ENCODE measurements around the gene TSSK1B.
"Not testable (repeated sequence)": the region's sequence is repeated elsewhere in the genome, so short reads cannot be mapped to it uniquely, and the experiment has no call there.

The TSSK1B gene

DNA sequence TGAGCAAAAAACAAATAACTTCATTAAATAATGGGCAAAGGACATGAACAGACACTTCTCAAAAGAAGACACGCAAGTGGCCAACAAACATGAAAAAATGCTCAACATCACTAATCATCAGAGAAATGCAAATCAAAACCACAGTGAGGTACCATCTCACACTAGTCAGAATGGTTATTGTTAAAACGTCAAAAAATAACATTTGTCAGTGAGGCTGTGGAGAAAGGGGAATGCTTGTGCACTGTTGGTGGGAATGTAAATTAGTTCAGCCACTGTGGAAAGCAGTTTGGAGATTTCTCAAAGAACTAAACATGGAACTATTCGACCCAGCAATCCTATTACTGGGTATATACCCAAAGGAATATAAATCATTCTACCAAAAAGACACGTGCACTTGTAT is 36.8 kb downstream of the TSSK1B start:
- DNase-seq = not testable (repeated sequence)

DNA sequence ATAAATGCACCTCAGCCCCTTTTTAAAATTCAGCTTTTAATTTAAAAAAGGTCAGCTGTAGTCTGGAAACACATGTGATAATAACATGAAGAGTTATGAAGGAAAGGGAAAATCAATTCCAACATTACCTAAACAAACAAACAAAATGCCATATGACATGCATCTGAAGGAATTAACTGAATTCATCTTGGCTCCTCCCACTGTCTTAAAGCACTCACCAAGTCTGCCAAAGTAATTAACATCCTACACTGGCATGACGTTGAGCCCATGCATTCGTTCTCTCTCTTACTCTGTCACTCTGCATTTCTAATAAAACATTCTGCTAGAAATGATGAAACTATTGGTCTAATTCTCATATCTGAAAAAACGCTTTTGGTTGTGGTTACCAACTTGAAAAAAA is 37.7 kb downstream of the TSSK1B start:
- DNase-seq = no peak

- DNase-seq = no peak
These were observed 40.1 kb downstream of the TSSK1B start for GRCh38 chr5:113394658-113395057.

GRCh38 chr5:113390224-113390623 is 44.6 kb downstream of the TSSK1B start:
- no peak for DNase-seq

- DNase-seq = no peak
These were observed 45.7 kb downstream of the TSSK1B start for GRCh38 chr5:113389116-113389515.

DNA sequence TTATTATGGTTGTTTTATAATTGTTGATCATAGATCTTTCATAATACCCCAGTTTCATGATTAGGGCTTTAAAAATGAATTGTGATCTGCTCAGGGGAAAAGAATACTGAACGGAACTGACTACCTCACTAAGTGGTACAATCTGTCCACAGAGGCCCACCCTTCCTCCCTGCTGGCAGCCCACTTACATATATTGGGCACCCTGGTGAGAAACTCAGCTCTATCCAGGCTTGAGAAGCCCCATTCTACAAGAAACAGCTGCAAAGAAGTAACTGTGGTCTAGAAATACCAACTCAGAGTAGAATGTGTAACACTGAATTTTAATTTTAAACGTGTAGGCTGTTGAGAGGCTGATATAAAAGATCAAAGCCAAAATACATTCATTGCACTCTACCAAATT is 46.9 kb downstream of the TSSK1B start:
- no peak for DNase-seq

- no peak for DNase-seq
These were observed 50.0 kb downstream of the TSSK1B start for GRCh38 chr5:113384782-113385285.

- no peak for DNase-seq
These were observed 52.1 kb downstream of the TSSK1B start for GRCh38 chr5:113382731-113383130.

Data from nucleus accumbens (tissue), 56 donors.